Body of pancreas (tissue), 4 donors: ENCODE measurements around the gene ABCC8. TPM values are rescaled to one million over a fixed set of nuclear protein-coding genes. Genes with fewer than 3 reads are reported as not detected.

Source experiments
- ATAC-seq: fragments of 150-250 bp; one replicate; pipeline ENCODE4 v1.9.1; 2016
- DNase-seq, 4 donors: peaks; one replicate each; pipeline ENCODE4 v3.0.0-alpha.2; 2019
- H3K27ac ChIP-seq, 4 donors: fragments of 200-600 bp; sonication (generic); 1 replicate in 3 of 4; 2 replicates in 1 of 4; pipeline versions ENCODE4 v1.5.1 to v1.6.1; 2016 to 2019; ENCODE audit warnings: mild to moderate bottlenecking in 1 of 4, mixed read lengths in 1 of 4, moderate library complexity in 1 of 4
- H3K27me3 ChIP-seq, 2 donors: fragments of 200-600 bp; sonication (generic); one replicate each; pipeline ENCODE4 v1.6.0; 2016; ENCODE audit warnings: mild to moderate bottlenecking in 1 of 2
- H3K36me3 ChIP-seq, 2 donors: fragments of 200-600 bp; sonication (generic); replicated peaks in 1 of 2; 2 replicates each; pipeline ENCODE4 v1.5.1; 2016; ENCODE audit warnings: low read depth in 2 of 2; ENCODE audit not compliant: insufficient read depth in 1 of 2
- H3K4me1 ChIP-seq: fragments of 200-600 bp; sonication (generic); one replicate; pipeline ENCODE4 v1.6.0; 2016
- H3K4me3 ChIP-seq, 2 donors: fragments of 200-600 bp; sonication (generic); 1 replicate in 1 of 2; 2 replicates in 1 of 2; pipeline ENCODE4 v1.5.1; 2016 to 2019
- H3K9me3 ChIP-seq, 3 donors: fragments of 200-600 bp; sonication (generic); 1 replicate in 2 of 3; 2 replicates in 1 of 3; pipeline ENCODE4 v1.5.1; 2016
- POLR2A ChIP-seq, 3 donors: fragments of 450-650 bp; IDR thresholded peaks; one replicate each; pipeline ENCODE4 v1.6.1; 2016; ENCODE audit warnings: antibody characterized with exemption in 3 of 3, mild to moderate bottlenecking in 2 of 3
- WGBS, 2 donors: methylation state at CpG; one replicate each; pipeline ENCODE4 v1.1.5; 2017; 5-methylcytosine and 5-hydroxymethylcytosine counted together
- intact Hi-C: fragments of 100-400 bp; cut with DNase I; formaldehyde crosslinking; loops from one replicate; pipeline ENCODE4 v1.15.1; 2023
- total RNA-seq, 2 donors: library from RNA; depleted of rRNA; stranded (reverse); fragments of >200 nt; gene quantifications; one replicate each; pipeline ENCODE4 v1.1.0, GENCODE V29; 2016
- TF ChIP-seq, protein P1 (sequence below), 7 experiments: fragments of 450-650 bp in 4 of 7; fragments of 200-600 bp in 3 of 7; sonication (generic) in 3 of 7; IDR thresholded peaks; one replicate each; pipeline ENCODE4 v1.5.1; 2016 to 2019; ENCODE audit warnings: antibody characterized with exemption in 7 of 7

ABCC8 gene
- total RNA-seq, 2 donors from 2014 or later: 42.5 to 87.0 TPM

DNA sequence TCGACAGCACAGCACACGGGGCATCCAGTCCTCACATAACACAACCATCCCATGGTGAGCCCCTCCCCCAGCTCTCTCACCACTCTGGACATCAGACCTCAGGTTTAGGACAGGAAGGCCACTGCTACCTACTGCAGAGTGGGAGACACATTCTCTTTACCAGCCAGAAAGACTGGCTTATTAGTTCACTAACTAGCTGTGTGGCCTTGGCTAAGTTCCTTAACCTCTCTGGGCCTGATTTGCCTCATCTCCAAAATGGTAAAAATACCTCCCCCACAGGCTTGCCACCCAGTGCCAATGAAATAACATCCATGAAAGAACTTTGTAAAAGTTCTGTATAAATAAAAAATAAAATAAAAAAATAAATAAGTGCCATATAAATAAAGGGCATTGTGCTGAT, 35.5 kb upstream of the ABCC8 start:
- TF ChIP-seq, protein P1, sequence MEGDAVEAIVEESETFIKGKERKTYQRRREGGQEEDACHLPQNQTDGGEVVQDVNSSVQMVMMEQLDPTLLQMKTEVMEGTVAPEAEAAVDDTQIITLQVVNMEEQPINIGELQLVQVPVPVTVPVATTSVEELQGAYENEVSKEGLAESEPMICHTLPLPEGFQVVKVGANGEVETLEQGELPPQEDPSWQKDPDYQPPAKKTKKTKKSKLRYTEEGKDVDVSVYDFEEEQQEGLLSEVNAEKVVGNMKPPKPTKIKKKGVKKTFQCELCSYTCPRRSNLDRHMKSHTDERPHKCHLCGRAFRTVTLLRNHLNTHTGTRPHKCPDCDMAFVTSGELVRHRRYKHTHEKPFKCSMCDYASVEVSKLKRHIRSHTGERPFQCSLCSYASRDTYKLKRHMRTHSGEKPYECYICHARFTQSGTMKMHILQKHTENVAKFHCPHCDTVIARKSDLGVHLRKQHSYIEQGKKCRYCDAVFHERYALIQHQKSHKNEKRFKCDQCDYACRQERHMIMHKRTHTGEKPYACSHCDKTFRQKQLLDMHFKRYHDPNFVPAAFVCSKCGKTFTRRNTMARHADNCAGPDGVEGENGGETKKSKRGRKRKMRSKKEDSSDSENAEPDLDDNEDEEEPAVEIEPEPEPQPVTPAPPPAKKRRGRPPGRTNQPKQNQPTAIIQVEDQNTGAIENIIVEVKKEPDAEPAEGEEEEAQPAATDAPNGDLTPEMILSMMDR (IDR thresholded peaks at IDR 0.05): no peak
- TF ChIP-seq POLR2A (IDR thresholded peaks at IDR 0.05): no peak
- no peaks in the 10 kb centered on the region for H3K4me1 ChIP-seq
- intact Hi-C loops: no loop called here
- 10 to 15% methylated on average over 2 of the region's 2 CpGs for WGBS, 2 donors
- H3K27ac ChIP-seq: no peak overlapping the region
- no peak for ATAC-seq
- no peaks in the 10 kb centered on the region for H3K9me3 ChIP-seq
- no peaks in the 10 kb centered on the region for H3K27me3 ChIP-seq
- no peak overlapping the region for H3K4me3 ChIP-seq
- no peaks in the 10 kb centered on the region for H3K36me3 ChIP-seq
- no peak for DNase-seq

DNA sequence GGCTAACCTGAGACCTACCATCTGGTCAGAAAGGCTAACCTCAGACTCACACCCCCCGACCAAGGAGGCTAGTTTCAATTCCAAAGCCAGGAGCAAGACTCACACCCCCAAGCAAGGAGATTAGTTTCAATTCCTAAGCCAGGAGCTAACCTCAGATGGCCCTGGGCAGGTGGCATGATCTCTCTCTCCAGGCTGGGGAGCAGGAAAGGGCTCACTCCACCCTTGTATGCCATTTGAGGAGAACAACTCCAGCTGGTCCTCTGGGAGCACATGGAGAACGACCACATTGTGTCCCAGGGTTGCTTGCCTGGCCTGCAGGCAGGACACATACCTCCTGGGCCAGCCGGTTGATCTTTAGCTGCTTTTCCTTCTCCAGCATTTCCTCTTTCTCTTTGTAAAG, 34.9 kb upstream of the ABCC8 start:
- TF ChIP-seq, protein P1 (IDR thresholded peaks at IDR 0.05): no peak
- TF ChIP-seq POLR2A (IDR thresholded peaks at IDR 0.05): no peak
- 52 to 56% methylated on average over 3 of the region's 3 CpGs for WGBS, 2 donors
- no peaks in the 10 kb centered on the region for H3K27me3 ChIP-seq
- no peak overlapping the region for H3K27ac ChIP-seq
- intact Hi-C loops: no loop called here
- H3K4me1 ChIP-seq: no peaks in the 10 kb centered on the region
- ATAC-seq: no peak
- H3K9me3 ChIP-seq: no peaks in the 10 kb centered on the region
- H3K4me3 ChIP-seq: no peak overlapping the region
- H3K36me3 ChIP-seq: no peaks in the 10 kb centered on the region
- no peak for DNase-seq

DNA sequence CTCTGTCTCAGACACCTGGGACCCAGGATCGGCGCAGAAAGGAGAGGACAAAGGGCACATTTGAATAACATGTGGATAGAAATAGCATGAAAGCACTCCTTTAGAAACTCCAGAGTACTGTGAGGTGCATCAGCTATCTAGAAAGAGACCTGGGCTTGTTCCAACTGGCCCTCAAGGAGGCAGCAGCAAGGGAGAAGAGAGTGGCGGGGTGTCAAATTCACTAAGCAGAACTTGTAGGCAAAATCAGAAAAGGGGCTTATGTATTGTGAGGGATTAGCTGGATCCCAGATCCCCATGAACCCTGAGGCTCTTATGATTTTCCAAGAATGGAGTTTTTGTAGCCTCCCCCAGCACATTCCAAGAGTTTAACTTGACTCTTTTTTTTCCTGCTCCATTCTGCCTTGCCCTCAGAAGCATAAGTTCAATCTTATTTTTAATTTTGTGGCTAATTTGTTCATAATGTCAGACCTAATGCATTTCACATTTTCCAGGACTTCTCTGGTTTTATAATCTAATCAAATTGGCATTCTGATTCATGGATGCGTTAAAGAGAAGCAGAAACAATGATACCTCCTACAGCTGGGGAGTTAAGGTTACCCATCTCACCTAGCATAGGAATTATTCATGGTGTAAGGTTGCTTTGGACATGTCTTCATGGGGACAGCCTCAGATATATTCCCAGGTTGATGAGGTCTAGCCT, 34.0 kb upstream of the ABCC8 start:
- Histone ChIP-seq H3K27me3 (no peaks in the 10 kb centered on the region), H3K4me1 (no peaks in the 10 kb centered on the region), H3K9me3 (no peaks in the 10 kb centered on the region), H3K4me3 (no peak overlapping the region), H3K27ac (no peak overlapping the region), H3K36me3 (no peaks in the 10 kb centered on the region)
- 61 to 65% methylated on average over 4 of the region's 4 CpGs for WGBS, 2 donors
- ATAC-seq (no peak), DNase-seq (no peak)
- intact Hi-C loops: no loop called here
- TF ChIP-seq, protein P1 (IDR thresholded peaks at IDR 0.05): no peak
- TF ChIP-seq POLR2A (IDR thresholded peaks at IDR 0.05): no peak

DNA sequence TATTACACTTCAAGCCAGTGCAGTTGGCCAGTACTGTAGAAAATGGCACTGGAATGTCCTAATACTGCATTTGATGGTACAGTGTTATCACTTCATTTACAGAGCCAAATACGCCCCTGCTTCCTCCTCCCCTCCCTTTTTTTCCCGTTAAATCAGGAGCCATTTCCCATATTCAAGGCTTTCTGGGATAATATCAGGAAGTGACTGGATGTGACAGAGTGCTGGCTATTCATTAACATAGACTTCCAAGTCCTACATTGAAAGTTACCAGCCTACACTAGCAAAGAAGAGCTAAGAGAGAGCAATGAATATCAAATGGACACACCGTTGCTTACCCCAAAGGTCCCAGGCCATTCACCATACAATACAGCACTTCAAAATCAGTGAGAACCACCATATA, 32.1 kb upstream of the ABCC8 start:
- no peak overlapping the region for H3K27ac ChIP-seq
- no peak overlapping the region for H3K4me3 ChIP-seq
- no peaks in the 10 kb centered on the region for H3K36me3 ChIP-seq
- H3K9me3 ChIP-seq: no peaks in the 10 kb centered on the region
- intact Hi-C loops: no loop called here
- H3K4me1 ChIP-seq: no peaks in the 10 kb centered on the region
- TF ChIP-seq, protein P1 (IDR thresholded peaks at IDR 0.05): no peak
- no peak for TF ChIP-seq POLR2A (IDR thresholded peaks at IDR 0.05)
- no peaks in the 10 kb centered on the region for H3K27me3 ChIP-seq
- no peak for ATAC-seq
- WGBS, 2 donors: 36 to 37% methylated on average over 3 of the region's 3 CpGs
- DNase-seq: no peak

DNA sequence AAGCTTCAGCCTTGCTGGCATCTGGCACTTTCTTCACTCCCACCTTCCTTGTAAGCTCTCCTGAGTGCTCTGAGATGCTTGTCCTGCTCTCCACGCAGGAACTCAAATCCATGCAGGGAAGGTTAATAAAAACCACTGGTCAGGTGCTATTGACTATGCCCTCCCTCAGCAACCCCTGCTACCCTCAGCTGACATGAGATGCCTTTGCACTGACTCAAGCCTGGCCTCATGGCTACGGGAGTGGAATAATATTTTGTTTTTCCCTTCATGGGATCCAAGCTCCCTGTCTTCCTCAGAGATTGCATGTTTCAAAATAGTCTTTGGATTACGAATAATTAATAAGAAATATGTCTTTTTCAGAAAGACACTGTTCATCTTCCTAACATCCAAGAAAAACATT, 31.7 kb upstream of the ABCC8 start:
- ATAC-seq (no peak), DNase-seq (no peak)
- TF ChIP-seq, protein P1 (IDR thresholded peaks at IDR 0.05): no peak
- no peak for TF ChIP-seq POLR2A (IDR thresholded peaks at IDR 0.05)
- Histone ChIP-seq H3K4me1 (no peaks in the 10 kb centered on the region), H3K36me3 (no peaks in the 10 kb centered on the region), H3K9me3 (no peaks in the 10 kb centered on the region), H3K27me3 (no peaks in the 10 kb centered on the region), H3K4me3 (no peak overlapping the region), H3K27ac (no peak overlapping the region)
- WGBS, 2 donors: 35 to 50% methylated on average over 3 of the region's 3 CpGs
- intact Hi-C loops: no loop called here
